T47D (cell line): ENCODE measurements around the gene THOC2.
A peak's percentile ranks its signal among the peaks of the same experiment; 100 is the strongest.
"Not testable (repeated sequence)": the region's sequence is repeated elsewhere in the genome, so short reads cannot be mapped to it uniquely, and the experiment has no call there.

Experiments used
- DNase-seq, 2 experiments: peaks; one replicate each; pipeline versions ENCODE4 v3.0.0 to v3.0.0-alpha.2; 2011 to 2012; ENCODE audit warnings: low read depth in 1 of 2, low spot score in 1 of 2
- JUND ChIP-seq: IDR thresholded peaks from 2 replicates; pipeline ENCODE4 v1.6.1; 2012; ENCODE audit warnings: low read depth
- in situ Hi-C: cut with HindIII; loops from 2 replicates; pipeline ENCODE4 v1.10.0; 2016; ENCODE audit warnings: low sequenced_read_pairs, low pct_unique_long_range_greater_than_20kb

THOC2 gene, protein sequence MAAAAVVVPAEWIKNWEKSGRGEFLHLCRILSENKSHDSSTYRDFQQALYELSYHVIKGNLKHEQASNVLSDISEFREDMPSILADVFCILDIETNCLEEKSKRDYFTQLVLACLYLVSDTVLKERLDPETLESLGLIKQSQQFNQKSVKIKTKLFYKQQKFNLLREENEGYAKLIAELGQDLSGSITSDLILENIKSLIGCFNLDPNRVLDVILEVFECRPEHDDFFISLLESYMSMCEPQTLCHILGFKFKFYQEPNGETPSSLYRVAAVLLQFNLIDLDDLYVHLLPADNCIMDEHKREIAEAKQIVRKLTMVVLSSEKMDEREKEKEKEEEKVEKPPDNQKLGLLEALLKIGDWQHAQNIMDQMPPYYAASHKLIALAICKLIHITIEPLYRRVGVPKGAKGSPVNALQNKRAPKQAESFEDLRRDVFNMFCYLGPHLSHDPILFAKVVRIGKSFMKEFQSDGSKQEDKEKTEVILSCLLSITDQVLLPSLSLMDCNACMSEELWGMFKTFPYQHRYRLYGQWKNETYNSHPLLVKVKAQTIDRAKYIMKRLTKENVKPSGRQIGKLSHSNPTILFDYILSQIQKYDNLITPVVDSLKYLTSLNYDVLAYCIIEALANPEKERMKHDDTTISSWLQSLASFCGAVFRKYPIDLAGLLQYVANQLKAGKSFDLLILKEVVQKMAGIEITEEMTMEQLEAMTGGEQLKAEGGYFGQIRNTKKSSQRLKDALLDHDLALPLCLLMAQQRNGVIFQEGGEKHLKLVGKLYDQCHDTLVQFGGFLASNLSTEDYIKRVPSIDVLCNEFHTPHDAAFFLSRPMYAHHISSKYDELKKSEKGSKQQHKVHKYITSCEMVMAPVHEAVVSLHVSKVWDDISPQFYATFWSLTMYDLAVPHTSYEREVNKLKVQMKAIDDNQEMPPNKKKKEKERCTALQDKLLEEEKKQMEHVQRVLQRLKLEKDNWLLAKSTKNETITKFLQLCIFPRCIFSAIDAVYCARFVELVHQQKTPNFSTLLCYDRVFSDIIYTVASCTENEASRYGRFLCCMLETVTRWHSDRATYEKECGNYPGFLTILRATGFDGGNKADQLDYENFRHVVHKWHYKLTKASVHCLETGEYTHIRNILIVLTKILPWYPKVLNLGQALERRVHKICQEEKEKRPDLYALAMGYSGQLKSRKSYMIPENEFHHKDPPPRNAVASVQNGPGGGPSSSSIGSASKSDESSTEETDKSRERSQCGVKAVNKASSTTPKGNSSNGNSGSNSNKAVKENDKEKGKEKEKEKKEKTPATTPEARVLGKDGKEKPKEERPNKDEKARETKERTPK (N-terminal part only)

GRCh38 chrX:123732670-123733363, at the start of gene THOC2:
Gene THOC2 (minus strand): TSS chrX:123733052. CDS start chrX:123733022, 30 bp downstream.
- in situ Hi-C loops = no loop called here
- TF ChIP-seq JUND = no peak

DNA sequence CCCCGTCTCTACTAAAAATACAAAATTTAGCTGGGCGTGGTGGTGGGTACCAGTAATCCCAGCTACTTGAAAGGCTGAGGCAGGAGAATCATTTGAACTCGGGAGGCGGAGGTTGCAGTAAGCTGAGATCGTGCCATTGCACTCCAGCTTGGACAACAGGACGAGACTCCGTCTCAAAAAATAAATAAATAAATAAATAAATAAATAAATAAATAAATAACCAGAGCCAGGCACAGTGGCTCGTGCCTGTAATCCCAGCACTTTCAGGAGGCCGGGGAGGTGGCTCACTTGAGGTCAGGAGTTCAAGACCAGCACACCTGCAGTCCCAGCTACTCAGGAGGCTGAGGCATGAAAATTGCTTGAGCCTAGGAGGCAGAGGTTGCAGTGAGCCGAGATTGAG, 48.9 kb upstream of the THOC2 start:
- in situ Hi-C loops, DNase-seq: not testable (repeated sequence)

More at GRCh38 chrX:123732670-123733363, at the start of gene THOC2:
- peak; percentile 50 to 87 for DNase-seq

DNA sequence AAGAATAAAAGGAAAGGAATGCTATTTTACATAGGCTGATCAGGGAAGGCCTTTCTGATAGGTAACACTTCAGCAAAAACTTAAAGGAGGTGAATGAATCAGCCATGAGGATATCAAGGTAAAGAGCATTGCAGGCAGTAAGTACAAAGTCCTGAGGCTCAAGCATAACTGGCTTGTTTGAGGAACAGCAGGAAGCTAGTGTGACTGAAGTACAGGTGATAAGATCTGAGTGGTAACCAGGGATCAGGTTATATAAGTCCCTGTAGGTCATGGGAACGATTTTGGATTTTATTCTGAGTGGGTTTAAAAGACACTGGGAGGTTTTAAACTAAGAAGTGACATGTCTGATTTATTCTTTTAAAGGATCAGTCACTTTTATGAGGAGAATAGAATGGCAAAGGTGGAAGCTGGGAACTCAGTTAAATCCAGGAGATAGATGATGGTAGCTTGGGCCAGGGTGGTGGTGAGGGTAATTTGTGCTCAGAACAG, 47.1 kb upstream of the THOC2 start:
- in situ Hi-C loops = no loop called here
- TF ChIP-seq JUND = no peak
- peak; percentile 7 to 50 for DNase-seq

GRCh38 chrX:123773258-123773988, 40.6 kb upstream of the THOC2 start:
- DNase-seq = no peak
- TF ChIP-seq JUND = no peak
- in situ Hi-C loops = no loop called here

- in situ Hi-C loops = no loop called here
- DNase-seq = no peak
- TF ChIP-seq JUND = no peak
These were observed 38.7 kb upstream of the THOC2 start for GRCh38 chrX:123771449-123772064.

DNA sequence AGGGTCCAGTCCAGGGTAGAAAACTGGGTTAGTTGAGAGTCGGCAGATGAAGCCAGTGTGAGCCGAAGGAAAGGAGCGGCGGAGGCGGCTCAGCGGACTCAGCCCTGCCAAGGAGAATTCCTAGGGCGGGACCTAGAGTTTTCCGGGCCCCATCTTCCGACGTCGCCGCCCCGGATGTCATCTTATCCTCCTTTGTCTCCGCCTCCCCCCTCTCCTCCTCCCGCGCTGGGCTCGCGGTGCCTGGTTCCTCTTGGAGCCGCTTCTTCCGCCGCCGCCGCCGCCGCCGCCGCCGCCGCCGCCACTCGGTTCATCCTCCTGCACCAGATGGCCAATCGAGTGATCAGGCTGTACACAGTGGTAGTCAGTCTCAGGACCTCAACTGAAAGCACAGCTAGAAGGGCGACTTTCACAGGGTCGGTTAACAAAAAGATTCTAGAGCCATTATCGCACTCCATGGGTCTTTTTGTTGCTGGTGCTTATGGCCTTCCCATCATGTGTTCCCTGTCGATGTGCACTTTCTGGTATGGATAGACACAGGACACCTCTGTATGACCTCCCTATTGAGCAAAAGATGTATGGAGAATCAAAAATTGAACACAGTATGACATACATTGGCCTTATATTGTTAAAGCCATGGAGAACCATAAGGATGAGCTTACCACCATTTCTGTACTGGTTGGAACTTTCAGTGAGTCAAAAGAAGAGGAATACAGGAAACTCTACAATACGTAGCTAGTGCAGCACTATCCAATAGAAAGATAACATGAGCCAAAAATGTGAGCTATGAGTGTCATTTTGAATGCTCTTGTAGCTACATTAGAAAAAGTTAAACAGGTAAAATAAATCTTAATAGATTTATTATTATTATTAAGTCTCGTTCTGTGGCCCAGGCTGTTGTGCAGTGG, 32.4 kb upstream of the THOC2 start:
- in situ Hi-C loops = no loop called here
- no peak for TF ChIP-seq JUND
- DNase-seq = peak; percentile 37 to 89

- DNase-seq, in situ Hi-C loops: not testable (repeated sequence)
These were observed 27.0 kb upstream of the THOC2 start for GRCh38 chrX:123759849-123760248.

- in situ Hi-C loops, DNase-seq: not testable (repeated sequence)
These were observed 24.9 kb upstream of the THOC2 start for GRCh38 chrX:123757794-123758193.

DNA sequence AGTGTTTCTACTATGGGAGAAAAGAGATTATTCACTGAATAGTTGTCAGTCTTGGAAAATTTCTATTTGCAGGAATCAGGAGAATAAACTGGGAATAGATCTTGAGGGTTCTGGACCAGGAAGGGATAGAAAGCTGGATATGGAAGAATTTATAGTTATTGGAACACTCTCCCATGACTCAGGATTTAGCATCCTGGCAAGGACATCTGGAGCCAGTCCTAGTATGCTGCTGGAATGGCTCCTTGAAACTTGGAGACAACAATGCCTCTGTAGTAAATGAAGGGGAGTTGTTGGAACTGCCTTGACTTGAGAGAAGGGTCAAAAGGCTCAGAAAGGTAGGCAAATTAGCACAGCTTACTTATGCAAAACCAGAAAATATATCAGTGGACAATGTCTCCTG, 23.5 kb upstream of the THOC2 start:
- DNase-seq = no peak
- in situ Hi-C loops = no loop called here
- TF ChIP-seq JUND = no peak

DNA sequence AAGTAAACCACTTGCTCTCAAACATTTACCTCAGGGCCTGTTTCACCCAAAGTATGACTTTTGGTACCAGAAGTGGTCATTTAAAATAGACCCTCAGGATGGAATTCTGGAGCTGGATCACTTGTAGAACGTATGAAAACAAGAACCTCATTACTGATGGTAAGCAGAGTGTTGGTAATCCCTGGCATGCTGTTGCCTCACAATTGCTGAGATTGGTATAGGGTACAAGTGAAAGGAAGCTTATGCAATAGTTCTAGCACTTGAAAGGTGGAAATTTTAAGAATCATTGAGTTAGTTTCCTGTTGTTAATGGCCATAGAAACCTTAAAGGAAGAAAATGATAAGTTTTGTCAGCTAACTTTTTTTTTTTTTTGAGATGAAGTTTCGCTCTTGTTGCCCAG, 22.3 kb upstream of the THOC2 start:
- in situ Hi-C loops = no loop called here
- TF ChIP-seq JUND = no peak
- DNase-seq = no peak
